GM19397 (cell line): ENCODE measurements around the gene ARMH3.
"Not testable (repeated sequence)": the region's sequence is repeated elsewhere in the genome, so short reads cannot be mapped to it uniquely, and the experiment has no call there.

Source experiments
- ATAC-seq: cut with Tn5 transposase; IDR thresholded peaks from one replicate; pipeline ENCODE4 v1.9.1; 2021; ENCODE audit warnings: mild to moderate bottlenecking, moderate library complexity; ENCODE audit not compliant: unreplicated experiment

The ARMH3 gene

GRCh38 chr10:101993651-101994200 lies 62.2 kb downstream of the ARMH3 start:
- no peak for ATAC-seq

- no peak for ATAC-seq
Observed at GRCh38 chr10:101993221-101993620, 62.8 kb downstream of the ARMH3 start.

- ATAC-seq, result no peak
Observed at GRCh38 chr10:101987136-101987535, 68.8 kb downstream of the ARMH3 start.

DNA sequence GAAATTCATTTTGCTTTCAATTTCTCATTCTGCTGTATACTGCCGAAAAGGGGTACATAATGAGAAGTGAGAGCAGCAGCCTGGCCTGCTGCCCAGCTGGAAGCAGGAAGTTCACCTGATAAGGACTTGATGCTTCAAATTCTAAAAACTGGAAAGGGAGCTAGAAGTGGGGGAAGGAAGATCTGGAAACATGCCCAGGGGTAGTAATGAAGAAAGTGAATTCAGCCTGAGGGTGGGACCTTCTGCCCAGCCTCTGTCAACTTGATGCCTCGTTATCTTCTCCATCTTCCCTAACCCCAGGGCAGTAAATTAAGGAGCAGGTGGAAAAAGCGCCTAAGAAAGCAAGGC lies 69.4 kb downstream of the ARMH3 start:
- ATAC-seq, result no peak

DNA sequence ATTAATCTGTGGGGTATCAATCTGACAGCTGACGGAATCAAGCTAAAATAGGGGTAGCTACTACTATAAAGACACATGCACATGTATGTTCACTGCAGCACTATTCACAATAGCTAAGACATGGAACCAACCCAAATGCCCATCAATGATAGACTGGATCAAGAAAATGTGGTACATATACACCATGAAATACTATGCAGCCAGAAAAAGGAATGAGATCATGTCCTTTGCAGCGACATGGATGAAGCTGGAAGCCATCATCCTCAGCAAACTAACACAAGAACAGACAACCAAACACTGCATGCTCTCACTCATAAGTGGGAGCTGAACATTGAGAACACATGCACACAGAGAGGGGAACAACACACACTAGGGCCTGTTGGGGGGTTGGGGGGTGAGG lies 75.3 kb downstream of the ARMH3 start:
- ATAC-seq, result not testable (repeated sequence)

DNA sequence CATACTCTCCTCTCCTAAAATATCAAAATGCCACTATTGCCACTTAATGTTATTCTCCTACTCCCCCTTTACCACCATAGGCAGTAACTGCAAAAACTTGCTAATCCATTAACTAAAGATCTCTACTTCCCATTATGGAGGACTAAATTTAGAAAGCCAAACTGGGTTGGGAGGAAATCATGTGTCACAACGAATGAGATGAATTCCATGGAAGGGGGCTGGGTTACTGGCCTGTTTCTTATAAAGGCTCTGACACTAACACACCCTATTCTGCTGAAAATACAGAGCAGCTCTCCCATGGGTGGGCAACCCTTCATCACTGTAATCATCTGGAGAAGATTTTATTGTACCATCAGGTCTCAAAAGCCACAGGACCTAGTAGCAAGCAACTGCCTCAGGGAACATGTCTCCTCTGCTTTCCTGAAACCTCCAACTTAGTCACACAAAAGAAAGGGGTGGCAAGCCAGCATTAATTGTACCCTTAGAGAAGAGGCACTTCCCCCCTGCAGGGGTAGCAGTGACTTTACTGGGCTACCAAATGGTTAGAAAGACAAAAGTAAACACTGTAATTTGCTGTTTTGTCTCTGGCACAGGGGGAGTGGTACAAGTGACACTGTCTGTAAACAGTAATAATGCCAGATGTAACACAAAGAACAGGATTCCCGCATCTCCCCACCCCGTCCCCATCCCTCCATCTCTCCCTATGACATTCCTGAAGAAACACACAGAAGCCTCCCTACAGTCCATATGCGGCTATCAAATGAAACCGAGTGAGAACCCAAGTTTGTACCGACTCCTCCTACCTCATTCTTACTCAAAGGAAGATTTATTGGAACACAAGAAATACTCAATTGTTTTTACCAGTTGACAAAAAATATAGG lies 81.6 kb downstream of the ARMH3 start:
- no peak for ATAC-seq

DNA sequence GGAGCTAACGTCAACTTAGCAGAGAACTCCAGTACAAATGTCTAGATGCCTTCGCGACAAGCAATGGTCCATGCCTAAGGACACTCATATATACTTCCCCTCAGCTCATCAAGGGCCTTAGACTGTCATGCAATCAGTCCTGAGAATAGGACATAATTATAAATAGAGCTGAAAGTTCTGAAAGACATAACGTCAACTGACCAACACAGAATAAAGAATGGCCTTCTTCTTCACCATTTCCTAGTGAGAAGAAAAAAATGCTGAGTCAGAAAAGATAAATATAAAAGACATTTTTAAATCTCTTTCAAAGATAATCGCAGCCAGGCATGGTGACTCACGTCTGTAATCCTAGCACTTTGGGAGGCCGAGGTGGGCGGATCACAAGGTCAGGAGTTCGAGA lies 83.2 kb downstream of the ARMH3 start:
- no peak for ATAC-seq

DNA sequence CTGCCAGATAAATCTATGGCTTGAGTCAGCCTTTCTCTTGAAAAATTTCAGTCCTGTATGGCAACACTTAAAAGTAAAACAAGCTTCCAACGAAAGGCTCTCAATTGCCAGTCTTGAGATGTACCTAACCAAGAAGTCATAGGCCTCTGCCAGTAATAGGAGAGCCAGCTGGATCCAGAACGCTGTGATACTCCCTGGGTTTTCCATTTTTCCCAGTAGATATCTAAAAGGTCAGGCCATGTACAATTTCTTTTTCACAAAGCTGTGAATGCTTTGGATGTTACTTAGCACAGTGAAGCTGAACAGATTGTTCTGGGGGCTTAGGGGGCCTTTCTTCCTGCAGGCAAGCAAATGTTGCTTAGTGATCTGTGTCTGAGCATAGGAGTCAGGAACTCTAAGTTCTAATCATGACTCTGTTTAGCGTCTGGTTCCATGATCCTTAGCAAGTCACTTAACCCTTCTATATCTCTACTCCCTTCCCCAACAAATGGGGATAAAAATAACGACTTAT lies 86.5 kb downstream of the ARMH3 start:
- no peak for ATAC-seq

DNA sequence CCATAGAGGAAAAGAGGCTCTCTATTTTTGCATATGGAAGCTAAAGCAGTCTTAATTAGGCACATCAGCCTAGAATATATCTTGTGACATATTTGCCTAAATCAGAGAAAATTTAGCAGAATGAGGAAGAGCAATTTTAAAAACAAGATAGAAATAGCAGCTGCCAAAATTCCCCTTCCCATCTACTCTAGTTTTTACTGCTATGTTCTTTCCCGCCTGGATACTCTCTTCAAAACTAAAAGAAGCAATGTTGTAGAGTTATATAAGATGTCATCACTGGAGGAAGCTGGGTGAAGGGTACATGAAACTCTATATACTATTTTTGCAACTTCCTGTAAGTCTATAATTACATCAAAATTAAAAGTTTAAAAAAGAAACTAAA lies 87.0 kb downstream of the ARMH3 start:
- ATAC-seq, result no peak

DNA sequence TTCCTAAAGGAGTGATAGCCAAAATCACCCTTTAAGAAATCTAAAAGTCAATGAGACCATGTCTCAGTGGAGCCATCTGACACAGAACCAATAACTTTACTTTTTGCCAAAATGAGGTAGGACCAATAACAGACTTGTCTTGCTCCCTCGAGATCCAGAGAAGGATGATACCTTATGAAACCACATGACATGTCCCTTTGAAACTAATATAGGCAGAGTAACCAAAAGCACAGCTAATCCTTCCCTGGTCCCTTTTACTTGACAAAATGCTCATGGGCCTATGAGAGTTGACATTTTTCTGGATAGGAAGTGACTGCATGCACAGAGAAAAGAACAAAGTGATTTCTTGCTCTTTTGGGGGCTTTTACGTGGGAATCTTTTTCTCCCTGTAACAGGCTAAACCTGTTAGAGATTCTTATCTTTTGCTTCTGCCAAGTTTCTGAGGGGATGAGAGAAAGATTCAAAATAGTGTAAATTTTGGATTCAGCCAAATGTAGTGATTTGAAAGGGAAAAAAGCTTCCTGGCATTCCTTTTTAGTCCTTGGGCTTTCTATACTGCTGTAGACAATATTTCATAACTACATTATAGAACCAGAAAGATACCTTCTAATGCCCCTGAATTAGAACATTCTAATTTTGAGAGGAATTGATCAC lies 87.6 kb downstream of the ARMH3 start:
- ATAC-seq, result no peak

- ATAC-seq, result no peak
Observed at GRCh38 chr10:101967713-101968112, 88.3 kb downstream of the ARMH3 start.

- ATAC-seq, result no peak
Observed at GRCh38 chr10:101967119-101967518, 88.9 kb downstream of the ARMH3 start.

- no peak for ATAC-seq
Observed at GRCh38 chr10:101965075-101965765, 90.8 kb downstream of the ARMH3 start.

DNA sequence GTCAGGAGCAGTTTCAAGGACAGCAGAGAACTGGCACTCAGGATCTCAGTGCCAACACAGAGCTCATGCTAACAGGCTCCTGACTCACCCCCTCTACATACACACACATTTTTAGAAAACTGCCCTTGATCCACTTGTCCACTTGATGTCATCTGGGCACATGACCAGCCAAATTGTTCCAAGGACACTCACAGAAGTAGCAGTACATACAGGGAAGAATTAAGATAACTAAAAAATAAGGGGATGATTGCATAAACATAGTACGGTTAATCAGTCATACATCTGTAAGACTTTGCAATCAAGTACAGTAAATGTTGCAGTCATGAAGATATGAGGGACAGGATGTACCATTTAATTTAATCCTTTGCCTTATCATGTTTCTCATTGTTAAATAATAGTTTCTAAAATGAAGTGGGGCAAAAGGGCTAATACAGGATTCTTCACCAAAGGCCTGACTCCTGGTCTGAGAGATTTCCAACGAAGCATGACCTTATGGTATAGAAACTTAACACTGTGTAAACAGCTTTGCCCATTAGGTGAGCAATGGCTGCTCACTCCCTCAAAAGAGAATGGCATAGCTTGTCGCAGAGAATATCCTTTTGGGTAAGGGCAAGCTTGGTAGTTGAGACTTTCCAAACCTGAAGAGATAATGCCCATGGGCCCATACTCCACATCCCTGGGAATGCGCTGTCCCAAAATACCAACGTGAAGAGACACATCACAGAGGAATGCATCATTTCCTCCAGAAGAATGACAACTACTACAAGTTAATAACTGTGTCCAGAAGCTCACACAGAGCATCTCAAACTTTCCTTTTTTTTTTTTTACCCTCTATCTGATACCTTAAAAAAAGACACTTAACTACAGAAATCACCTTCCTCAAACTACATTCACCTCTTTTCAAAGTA lies 94.1 kb downstream of the ARMH3 start:
- ATAC-seq, result no peak

DNA sequence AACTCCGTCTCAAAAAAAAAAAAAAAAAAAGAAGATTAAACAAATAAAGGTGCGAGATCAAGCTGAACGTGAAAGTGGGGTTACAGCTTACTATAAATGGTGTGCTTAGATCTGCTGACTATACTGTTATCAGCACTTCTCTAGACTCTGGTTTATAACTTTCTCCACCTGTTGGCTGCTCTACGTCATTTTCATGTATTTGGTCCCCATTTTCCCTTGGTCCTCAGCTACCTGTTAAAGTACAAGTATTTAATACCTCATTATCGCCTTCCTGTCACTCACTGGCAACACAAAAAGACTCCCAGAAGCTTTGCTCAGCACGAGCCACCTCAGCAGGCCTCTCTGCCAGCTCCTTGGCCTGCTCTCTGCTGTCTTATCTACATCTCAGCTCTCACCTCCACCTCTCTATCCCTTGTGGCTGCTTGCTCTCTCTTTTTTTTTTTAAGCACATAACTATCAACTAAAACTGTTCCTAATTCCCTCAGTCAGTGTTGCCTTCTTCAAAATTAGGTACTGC lies 95.0 kb downstream of the ARMH3 start:
- no peak for ATAC-seq

GRCh38 chr10:101959346-101959916 lies 96.5 kb downstream of the ARMH3 start:
- no peak for ATAC-seq

DNA sequence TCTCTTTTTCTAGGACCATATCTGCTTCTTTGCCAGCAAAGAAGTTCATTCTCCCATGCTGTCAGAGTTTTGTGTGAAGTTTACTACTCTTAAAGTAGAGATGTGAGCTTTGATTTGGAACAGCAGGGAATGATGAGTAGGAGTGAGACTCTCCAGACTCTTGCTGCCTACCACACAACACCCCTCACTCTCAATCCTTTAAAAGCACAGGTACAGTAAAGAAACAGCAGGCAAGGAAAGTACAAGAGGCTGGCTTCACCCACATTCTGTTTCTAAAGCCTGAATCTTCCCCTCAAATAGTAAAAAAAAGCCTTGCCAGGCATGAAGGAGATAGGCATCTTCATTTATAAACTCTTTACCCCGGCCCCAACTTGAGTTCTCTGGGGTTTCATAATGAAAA lies 97.3 kb downstream of the ARMH3 start:
- no peak for ATAC-seq

- ATAC-seq, result no peak
Observed at GRCh38 chr10:101956898-101957297, 99.1 kb downstream of the ARMH3 start.

- ATAC-seq, result no peak
Observed at GRCh38 chr10:101956117-101956516, 99.9 kb downstream of the ARMH3 start.

DNA sequence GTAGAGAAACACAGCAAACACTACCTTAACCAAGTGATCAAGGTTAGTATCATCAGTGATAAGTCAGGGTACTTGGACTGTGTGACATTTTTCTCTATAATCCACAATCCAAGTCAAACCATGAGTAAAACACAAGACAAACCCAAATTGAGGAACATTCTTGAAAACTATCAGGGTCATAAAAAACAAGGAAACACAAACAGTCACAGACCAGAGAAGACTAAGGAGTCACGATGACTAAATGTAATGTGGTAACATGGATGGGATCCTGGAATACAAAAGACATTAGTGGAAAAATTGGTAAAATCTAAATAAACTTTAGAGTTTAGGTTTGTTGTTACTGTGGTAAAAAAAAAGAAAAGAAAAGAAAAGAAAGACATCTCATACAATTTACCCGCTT lies 103.8 kb downstream of the ARMH3 start:
- no peak for ATAC-seq
